Mucosa of descending colon (tissue), 3 donors: Measurements from ENCODE around the gene SCCPDH. TPM values are rescaled to one million over a fixed set of nuclear protein-coding genes. Genes with fewer than 3 reads are reported as not detected.
"Not testable (repeated sequence)": the region's sequence is repeated elsewhere in the genome, so short reads cannot be mapped to it uniquely, and the experiment has no call there.

Experiments
- ATAC-seq: fragments of 200-7000 bp; cut with Tn5 transposase; one replicate; pipeline ENCODE4 v1.9.1; 2020; ENCODE audit warnings: mild to moderate bottlenecking, moderate library complexity
- DNase-seq, 3 donors: peaks; one replicate each; pipeline ENCODE4 v3.0.0-alpha.2; 2020
- H3K36me3 ChIP-seq: fragments of 200-600 bp; one replicate; pipeline ENCODE4 v1.8.0; 2021; ENCODE audit warnings: low read depth, mild to moderate bottlenecking
- H3K4me1 ChIP-seq: fragments of 200-600 bp; one replicate; pipeline ENCODE4 v1.8.0; 2021; ENCODE audit warnings: low read depth, mild to moderate bottlenecking
- H3K4me3 ChIP-seq: fragments of 200-600 bp; one replicate; pipeline ENCODE4 v1.8.0; 2021; ENCODE audit warnings: mild to moderate bottlenecking
- H3K9me3 ChIP-seq: fragments of 200-600 bp; one replicate; pipeline ENCODE4 v1.8.0; 2021; ENCODE audit warnings: mild to moderate bottlenecking
- intact Hi-C, 2 donors: fragments of 100-400 bp; cut with DNase I in 1 of 2; cut with micrococcal nuclease in 1 of 2; formaldehyde crosslinking; loops; one replicate each; pipeline versions ENCODE4 v1.11.0 to v1.11.1; 2022; cut with DNase I, micrococcal nuclease
- total RNA-seq, 3 donors: library from RNA; stranded (reverse); fragmentation: NEBNext Ultra II Directional in 2 of 3; extraction: Animal tissue kit (Norgen Biotek cat#: 25700) in 2 of 3; gene quantifications; one replicate each; pipeline versions ENCODE4 v1.2.1 to v1.2.4, GENCODE V29; 2021 to 2023
- TF ChIP-seq, protein P1 (sequence below): fragments of 200-600 bp; IDR thresholded peaks from one replicate; pipeline ENCODE4 v1.8.0; 2022; ENCODE audit warnings: antibody characterized with exemption, mild to moderate bottlenecking
- donor health status: DM: no; HTN: no; CAD: no; lungs with moderate emphysema.
- donor health status: DM: no; HTN: no; CAD: no.
- donor health status: DM: no; HTN: yes; CAD: no.

The SCCPDH gene
- total RNA-seq, 3 donors from 2014 or later = 15.5 to 31.5 (median 27.5) TPM

DNA sequence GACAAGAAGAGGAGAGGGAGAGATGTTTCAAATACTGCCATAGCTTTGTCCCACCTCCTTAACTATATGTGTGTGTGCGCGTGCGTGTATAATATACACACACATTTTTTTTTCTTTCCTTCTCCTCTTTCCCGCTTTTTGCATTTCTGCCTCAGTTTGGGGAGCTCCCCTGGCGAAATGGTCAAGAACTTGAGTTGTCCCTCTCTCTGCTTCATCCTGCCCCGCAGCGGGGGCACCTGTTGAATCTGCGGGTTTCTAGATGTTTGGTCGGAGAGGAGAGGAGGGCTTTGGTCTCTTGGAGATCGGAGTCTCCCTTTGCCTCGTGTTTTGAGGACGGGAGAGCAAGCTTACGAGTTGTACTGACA lies 504 bp downstream of the SCCPDH start:
- TF ChIP-seq, protein P1, sequence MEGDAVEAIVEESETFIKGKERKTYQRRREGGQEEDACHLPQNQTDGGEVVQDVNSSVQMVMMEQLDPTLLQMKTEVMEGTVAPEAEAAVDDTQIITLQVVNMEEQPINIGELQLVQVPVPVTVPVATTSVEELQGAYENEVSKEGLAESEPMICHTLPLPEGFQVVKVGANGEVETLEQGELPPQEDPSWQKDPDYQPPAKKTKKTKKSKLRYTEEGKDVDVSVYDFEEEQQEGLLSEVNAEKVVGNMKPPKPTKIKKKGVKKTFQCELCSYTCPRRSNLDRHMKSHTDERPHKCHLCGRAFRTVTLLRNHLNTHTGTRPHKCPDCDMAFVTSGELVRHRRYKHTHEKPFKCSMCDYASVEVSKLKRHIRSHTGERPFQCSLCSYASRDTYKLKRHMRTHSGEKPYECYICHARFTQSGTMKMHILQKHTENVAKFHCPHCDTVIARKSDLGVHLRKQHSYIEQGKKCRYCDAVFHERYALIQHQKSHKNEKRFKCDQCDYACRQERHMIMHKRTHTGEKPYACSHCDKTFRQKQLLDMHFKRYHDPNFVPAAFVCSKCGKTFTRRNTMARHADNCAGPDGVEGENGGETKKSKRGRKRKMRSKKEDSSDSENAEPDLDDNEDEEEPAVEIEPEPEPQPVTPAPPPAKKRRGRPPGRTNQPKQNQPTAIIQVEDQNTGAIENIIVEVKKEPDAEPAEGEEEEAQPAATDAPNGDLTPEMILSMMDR = no peak
- H3K4me1 ChIP-seq = peaks cover 3% of the 10 kb centered on the region
- DNase-seq (peak in 2 of 3 donors; percentile 37 to 40), ATAC-seq (peak; percentile 79)
- intact Hi-C loops = no loop called here
- H3K4me3 ChIP-seq = peak overlapping the region; percentile 59
- peaks cover 4% of the 10 kb centered on the region for H3K36me3 ChIP-seq
- peaks cover 11% of the 10 kb centered on the region for H3K9me3 ChIP-seq

DNA sequence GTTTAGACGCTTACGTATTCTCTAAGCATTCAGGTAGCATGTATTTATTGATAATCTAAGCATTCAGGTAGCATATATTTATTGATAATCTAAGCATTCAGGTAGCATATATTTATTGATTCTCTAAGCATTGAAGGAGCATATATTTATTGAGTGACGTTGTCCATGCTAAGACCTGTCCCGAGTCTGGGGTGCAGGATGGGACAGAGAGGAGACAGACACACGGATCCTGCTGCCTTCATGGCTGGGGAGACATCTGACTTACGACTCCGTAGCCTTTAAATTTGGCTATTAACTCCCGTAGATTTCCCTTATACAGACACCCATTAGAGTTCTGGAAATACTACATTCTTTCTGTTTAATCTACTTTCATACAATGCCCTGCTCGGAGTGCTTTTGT lies 982 bp downstream of the SCCPDH start:
- intact Hi-C loops = no loop called here
- H3K9me3 ChIP-seq = peaks cover 11% of the 10 kb centered on the region
- H3K4me1 ChIP-seq = peaks cover 3% of the 10 kb centered on the region
- peaks cover 4% of the 10 kb centered on the region for H3K36me3 ChIP-seq
- no peak for DNase-seq
- H3K4me3 ChIP-seq = no peak overlapping the region
- ATAC-seq = no peak
- TF ChIP-seq, protein P1 = no peak

DNA sequence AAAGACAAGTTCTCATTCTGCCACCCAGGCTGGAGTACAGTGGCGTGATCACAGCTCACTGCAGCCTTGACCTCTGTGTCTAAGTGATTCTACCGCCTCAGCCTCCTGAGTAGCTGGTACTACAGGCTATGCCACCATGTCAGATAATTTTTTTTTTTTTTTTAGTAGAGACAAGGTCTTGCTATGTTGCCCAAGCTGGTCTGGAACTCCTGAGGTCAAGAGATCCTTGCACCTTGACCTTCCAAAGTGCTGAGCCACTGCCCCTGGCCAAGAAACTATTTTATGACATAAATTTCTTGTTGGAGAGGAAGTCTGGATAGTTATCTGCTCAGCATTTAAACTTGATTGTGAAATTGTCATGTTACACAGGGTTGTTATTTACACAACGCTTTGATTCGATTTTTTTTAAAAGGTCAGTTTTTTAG lies 2.1 kb downstream of the SCCPDH start:
- DNase-seq (no peak), ATAC-seq (no peak)
- no peak overlapping the region for H3K4me3 ChIP-seq
- peaks cover 3% of the 10 kb centered on the region for H3K4me1 ChIP-seq
- intact Hi-C loops = no loop called here
- TF ChIP-seq, protein P1 = no peak
- H3K9me3 ChIP-seq = peaks cover 10% of the 10 kb centered on the region
- peaks cover 4% of the 10 kb centered on the region for H3K36me3 ChIP-seq

DNA sequence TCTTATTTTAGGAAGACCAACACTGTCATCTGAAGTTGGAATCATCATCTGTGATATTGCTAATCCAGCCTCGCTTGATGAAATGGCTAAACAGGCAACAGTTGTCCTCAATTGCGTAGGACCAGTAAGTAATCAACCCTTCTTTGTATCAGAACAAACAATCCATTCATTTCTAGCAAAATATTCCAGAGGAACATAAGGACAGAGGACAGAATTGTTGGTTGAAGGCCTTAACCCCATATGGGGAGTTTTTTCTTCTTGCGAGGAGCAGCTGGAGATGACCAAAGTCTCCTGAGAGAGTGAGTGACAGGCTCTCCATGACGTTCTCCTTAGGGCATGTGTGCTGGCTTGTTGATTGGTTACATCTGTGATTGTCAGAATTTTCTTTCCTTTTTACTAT lies 2.7 kb downstream of the SCCPDH start:
- H3K9me3 ChIP-seq = peaks cover 10% of the 10 kb centered on the region
- intact Hi-C loops = no loop called here
- no peak overlapping the region for H3K4me3 ChIP-seq
- ATAC-seq (no peak), DNase-seq (no peak)
- TF ChIP-seq, protein P1 = no peak
- peaks cover 3% of the 10 kb centered on the region for H3K4me1 ChIP-seq
- peaks cover 4% of the 10 kb centered on the region for H3K36me3 ChIP-seq

DNA sequence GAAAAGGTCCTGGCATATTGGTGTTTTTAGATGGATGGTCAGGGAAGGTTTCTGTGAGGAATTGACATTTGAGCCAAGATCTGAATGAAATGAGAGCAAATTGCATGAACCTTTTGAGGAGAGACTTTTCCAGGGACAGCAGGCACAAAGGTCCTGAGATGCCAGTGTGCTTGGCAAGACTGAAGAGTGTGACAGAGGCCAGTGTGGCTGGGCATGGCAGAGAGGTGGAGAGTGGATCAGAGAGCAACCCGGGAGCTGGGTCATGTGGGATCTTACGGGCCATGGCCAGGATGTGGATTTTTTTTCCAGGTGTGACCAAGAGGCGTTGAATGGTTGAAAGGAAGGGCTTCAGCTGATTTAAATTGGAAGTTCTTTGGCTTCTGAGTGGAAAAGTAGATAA lies 3.4 kb downstream of the SCCPDH start:
- H3K36me3 ChIP-seq = peaks cover 4% of the 10 kb centered on the region
- peaks cover 10% of the 10 kb centered on the region for H3K9me3 ChIP-seq
- no peak for DNase-seq
- H3K4me1 ChIP-seq = peaks cover 3% of the 10 kb centered on the region
- no peak overlapping the region for H3K4me3 ChIP-seq
- TF ChIP-seq, protein P1 = no peak
- ATAC-seq = no peak
- intact Hi-C loops = no loop called here

DNA sequence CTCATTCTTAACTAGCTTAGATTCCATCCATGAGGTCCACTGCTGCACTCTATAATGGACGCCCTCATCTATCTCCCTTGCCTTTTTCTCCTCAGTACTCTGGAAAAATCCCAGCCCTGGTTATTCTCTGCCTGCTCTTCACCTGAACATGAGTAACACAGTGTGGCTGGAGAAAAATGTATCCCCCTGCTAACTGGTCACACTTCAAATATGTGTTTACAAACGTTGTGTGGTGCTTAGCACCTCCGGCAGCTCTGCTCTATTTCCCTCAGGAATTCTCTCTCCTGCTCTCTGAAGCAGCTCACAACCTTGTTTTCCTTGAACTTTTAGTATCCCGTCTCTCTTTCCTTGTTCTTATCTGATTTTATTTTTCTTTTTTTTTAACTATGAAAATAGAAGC lies 4.1 kb downstream of the SCCPDH start:
- H3K9me3 ChIP-seq = peaks cover 10% of the 10 kb centered on the region
- TF ChIP-seq, protein P1 = no peak
- H3K36me3 ChIP-seq = peaks cover 4% of the 10 kb centered on the region
- no peak overlapping the region for H3K4me3 ChIP-seq
- H3K4me1 ChIP-seq = peaks cover 3% of the 10 kb centered on the region
- intact Hi-C loops = no loop called here
- no peak for DNase-seq
- ATAC-seq = no peak

DNA sequence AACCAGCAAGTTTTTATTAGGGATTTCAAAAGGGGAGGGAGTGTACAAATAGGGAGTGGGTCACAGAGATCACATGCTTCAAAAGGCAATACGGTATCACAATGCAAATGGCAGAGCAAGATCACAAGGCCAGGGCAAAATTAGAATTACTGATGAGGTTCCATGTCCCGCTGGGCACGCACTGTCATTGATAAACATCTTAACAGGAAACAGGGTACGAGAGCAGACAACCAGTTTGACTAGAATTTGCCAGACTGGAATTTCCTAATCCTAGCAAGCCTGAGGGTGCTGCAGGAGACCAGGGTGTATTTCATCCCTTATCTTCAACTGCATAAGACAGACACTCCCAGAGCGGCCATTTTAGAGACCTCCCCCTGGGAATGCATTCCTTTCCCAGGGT lies 4.8 kb downstream of the SCCPDH start:
- DNase-seq, H3K4me3 ChIP-seq, intact Hi-C loops, H3K9me3 ChIP-seq, ATAC-seq, H3K36me3 ChIP-seq, H3K4me1 ChIP-seq: not testable (repeated sequence)
